ENCODE results near the gene FBXW9.

GRCh38 chr19:12656899-12657571, 39.4 kb downstream of the FBXW9 start:
- TF ChIP-seq CTCF (IDR thresholded peaks at IDR 0.05) (no peak), EP300 (IDR thresholded peaks at IDR 0.05) (no peak), POLR2AphosphoS5 (IDR thresholded peaks at IDR 0.05) (no peak)
